ENCODE measurements around the gene ARHGAP1. TPM values are rescaled to one million over a fixed set of nuclear protein-coding genes. Genes with fewer than 3 reads are reported as not detected.

ARHGAP1 gene
- total RNA-seq, 1 experiment from 2014 or later = 65.4 TPM

- H3K9me3 Mint-ChIP-seq (ENCODE audit: low read depth, unreplicated experiment) = no peaks in the 10 kb centered on the region
- H3K27me3 Mint-ChIP-seq (ENCODE audit: unreplicated experiment) = no peaks in the 10 kb centered on the region
- DNase-seq = no peak
- no peaks in the 10 kb centered on the region for H3K36me3 Mint-ChIP-seq (ENCODE audit: insufficient read depth, unreplicated experiment)
- no peak for TF ChIP-seq CTCF (IDR thresholded peaks at IDR 0.05; ENCODE audit: unreplicated experiment)
- no peaks in the 10 kb centered on the region for H3K4me1 Mint-ChIP-seq (ENCODE audit: low read depth, unreplicated experiment)
- intact Hi-C loops (cut with micrococcal nuclease; ENCODE audit: unreplicated experiment) = no loop called here
- no peak overlapping the region for H3K27ac Mint-ChIP-seq (ENCODE audit: unreplicated experiment)
- CTCF ChIA-PET = interaction anchor here (0.7 kb wide), 1 partner anchor 42 kb away, joined by 8 read pairs; no protein-coding TSS in a partner anchor
- no TSS peak for BruUV-seq (replicated peaks)
- H3K4me3 Mint-ChIP-seq (ENCODE audit: low read depth, unreplicated experiment) = no peak overlapping the region
These were observed 25.2 kb upstream of the ARHGAP1 start for GRCh38 chr11:46725338-46726205.

GRCh38 chr11:46724088-46724487, 23.7 kb upstream of the ARHGAP1 start:
- Mint-ChIP-seq H3K27me3 (ENCODE audit: unreplicated experiment) (no peaks in the 10 kb centered on the region), H3K4me1 (ENCODE audit: low read depth, unreplicated experiment) (no peaks in the 10 kb centered on the region), H3K27ac (ENCODE audit: unreplicated experiment) (no peak overlapping the region), H3K36me3 (ENCODE audit: insufficient read depth, unreplicated experiment) (no peaks in the 10 kb centered on the region), H3K4me3 (ENCODE audit: low read depth, unreplicated experiment) (no peak overlapping the region), H3K9me3 (ENCODE audit: low read depth, unreplicated experiment) (no peaks in the 10 kb centered on the region)
- CTCF ChIA-PET = no interaction called here
- intact Hi-C loops (cut with micrococcal nuclease; ENCODE audit: unreplicated experiment) = no loop called here
- DNase-seq = no peak
- TF ChIP-seq CTCF (IDR thresholded peaks at IDR 0.05; ENCODE audit: unreplicated experiment) = no peak
- BruUV-seq (replicated peaks) = no TSS peak

GRCh38 chr11:46723359-46723680, 22.9 kb upstream of the ARHGAP1 start:
- H3K27ac Mint-ChIP-seq (ENCODE audit: unreplicated experiment) = no peak overlapping the region
- intact Hi-C loops (cut with micrococcal nuclease; ENCODE audit: unreplicated experiment) = no loop called here
- H3K9me3 Mint-ChIP-seq (ENCODE audit: low read depth, unreplicated experiment) = no peaks in the 10 kb centered on the region
- CTCF ChIA-PET = no interaction called here
- no peaks in the 10 kb centered on the region for H3K36me3 Mint-ChIP-seq (ENCODE audit: insufficient read depth, unreplicated experiment)
- no peak for DNase-seq
- no peak overlapping the region for H3K4me3 Mint-ChIP-seq (ENCODE audit: low read depth, unreplicated experiment)
- TF ChIP-seq CTCF (IDR thresholded peaks at IDR 0.05; ENCODE audit: unreplicated experiment) = no peak
- H3K27me3 Mint-ChIP-seq (ENCODE audit: unreplicated experiment) = no peaks in the 10 kb centered on the region
- BruUV-seq (replicated peaks) = no TSS peak
- no peaks in the 10 kb centered on the region for H3K4me1 Mint-ChIP-seq (ENCODE audit: low read depth, unreplicated experiment)

GRCh38 chr11:46722566-46723358, 22.3 kb upstream of the ARHGAP1 start:
- no TSS peak for BruUV-seq (replicated peaks)
- no peaks in the 10 kb centered on the region for H3K9me3 Mint-ChIP-seq (ENCODE audit: low read depth, unreplicated experiment)
- H3K36me3 Mint-ChIP-seq (ENCODE audit: insufficient read depth, unreplicated experiment) = no peaks in the 10 kb centered on the region
- H3K4me1 Mint-ChIP-seq (ENCODE audit: low read depth, unreplicated experiment) = no peaks in the 10 kb centered on the region
- CTCF ChIA-PET = no interaction called here
- H3K27me3 Mint-ChIP-seq (ENCODE audit: unreplicated experiment) = no peaks in the 10 kb centered on the region
- intact Hi-C loops (cut with micrococcal nuclease; ENCODE audit: unreplicated experiment) = no loop called here
- no peak for TF ChIP-seq CTCF (IDR thresholded peaks at IDR 0.05; ENCODE audit: unreplicated experiment)
- H3K4me3 Mint-ChIP-seq (ENCODE audit: low read depth, unreplicated experiment) = no peak overlapping the region
- H3K27ac Mint-ChIP-seq (ENCODE audit: unreplicated experiment) = no peak overlapping the region
- DNase-seq = no peak

All from Calu3 (cell line).